ENCODE data around the gene SLC9C1. TPM values are rescaled to one million over a fixed set of nuclear protein-coding genes. Genes with fewer than 3 reads are reported as not detected.

SLC9C1 gene
- total and polyA plus RNA-seq, 2 of the 13 experiments (the other 11 are each of a cell fraction or from before 2014, with no cell fraction given) = not detected

DNA sequence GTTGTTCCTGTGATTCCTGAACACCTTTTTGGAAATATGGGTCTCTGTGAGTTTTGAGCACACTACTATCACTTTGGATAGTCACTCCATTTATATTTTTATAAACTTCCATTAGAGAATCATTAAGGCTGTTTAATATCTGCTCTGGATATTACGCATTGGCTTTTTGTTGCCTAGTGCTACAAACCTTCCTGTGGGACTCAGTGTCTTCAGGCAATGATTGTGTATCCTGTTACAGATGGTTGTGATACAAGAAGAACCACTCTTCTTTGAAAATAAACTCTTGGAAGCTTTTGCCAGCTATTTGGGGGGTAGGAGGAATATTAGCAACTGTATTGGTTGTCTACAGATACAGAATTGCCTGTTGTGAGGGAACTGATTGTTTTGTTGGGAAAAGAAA, 176.6 kb downstream of the SLC9C1 start:
- BruUV-seq (replicated peaks) = no TSS peak
- no peak for ATAC-seq

More for the DNA sequence above, 176.6 kb downstream of the SLC9C1 start:
- Histone ChIP-seq H3K27me3 (ENCODE audit: control insufficient read depth in 1 of 2, insufficient read depth in 2 of 2, low read length in 2 of 2) (no peaks in the 10 kb centered on the region), H3K4me2 (ENCODE audit: low read depth, low read length) (no peak overlapping the region), H3K9me3 (ENCODE audit: low read length) (no peaks in the 10 kb centered on the region), H3K4me1 (ENCODE audit: insufficient read depth, low read length) (no peaks in the 10 kb centered on the region), H3K4me3 (replicated peaks in 1 of 3; ENCODE audit: insufficient read depth in 1 of 3, low read depth in 2 of 3, low read length in 3 of 3) (no peak overlapping the region), H2AFZ (ENCODE audit: low read length) (no peak overlapping the region), H4K20me1 (ENCODE audit: insufficient read depth, low read length) (no peaks in the 10 kb centered on the region), H3K36me3 (replicated peaks in 1 of 2; ENCODE audit: control insufficient read depth in 1 of 2, insufficient read depth in 2 of 2, low read length in 2 of 2) (no peaks in the 10 kb centered on the region), H3K27ac (ENCODE audit: extremely low read length, insufficient read depth, low read length) (no peak overlapping the region), H3K9ac (ENCODE audit: insufficient read depth, low read depth, low read length) (no peak overlapping the region), H3K79me2 (ENCODE audit: insufficient read depth, low read length) (no peaks in the 10 kb centered on the region)
- in situ Hi-C loops (cut with HindIII; ENCODE audit: extremely low pct_ligation_motif_present, low pct_unique_long_range_greater_than_20kb) = loop anchor here (10.0 kb wide), 1 partner anchor 417 kb away; no protein-coding TSS in a partner anchor
- intact Hi-C loops (cut with micrococcal nuclease; ENCODE audit: unreplicated experiment) = no loop called here
- FAIRE-seq (no peak), DNase-seq (ENCODE audit: low spot score) (no peak)
- POLR2A ChIA-PET = no interaction called here
- TF ChIP-seq, protein P1, sequence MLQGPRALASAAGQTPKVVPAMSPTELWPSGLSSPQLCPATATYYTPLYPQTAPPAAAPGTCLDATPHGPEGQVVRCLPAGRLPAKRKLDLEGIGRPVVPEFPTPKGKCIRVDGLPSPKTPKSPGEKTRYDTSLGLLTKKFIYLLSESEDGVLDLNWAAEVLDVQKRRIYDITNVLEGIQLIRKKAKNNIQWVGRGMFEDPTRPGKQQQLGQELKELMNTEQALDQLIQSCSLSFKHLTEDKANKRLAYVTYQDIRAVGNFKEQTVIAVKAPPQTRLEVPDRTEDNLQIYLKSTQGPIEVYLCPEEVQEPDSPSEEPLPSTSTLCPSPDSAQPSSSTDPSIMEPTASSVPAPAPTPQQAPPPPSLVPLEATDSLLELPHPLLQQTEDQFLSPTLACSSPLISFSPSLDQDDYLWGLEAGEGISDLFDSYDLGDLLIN (CRISPR knock-in tag; IDR thresholded peaks at IDR 0.05; ENCODE audit: borderline replicate concordance) = no peak
- TF ChIP-seq ZNF75D (CRISPR knock-in tag; IDR thresholded peaks at IDR 0.05; ENCODE audit: borderline replicate concordance) (no peak), ZNF713 (CRISPR knock-in tag; IDR thresholded peaks at IDR 0.05) (no peak), ATF7 (IDR thresholded peaks at IDR 0.05) (no peak), ATF7 (CRISPR knock-in tag; IDR thresholded peaks at IDR 0.05) (no peak), PCBP2 (optimal IDR thresholded peaks at IDR 0.05; ENCODE audit: low read depth, low read length, poor library complexity, severe bottlenecking) (no peak), PHF21A (CRISPR knock-in tag; IDR thresholded peaks at IDR 0.05) (no peak), CENPX (CRISPR knock-in tag; IDR thresholded peaks at IDR 0.05) (no peak), NR1H2 (CRISPR knock-in tag; IDR thresholded peaks at IDR 0.05; ENCODE audit: borderline replicate concordance, low read depth) (no peak), JUND (CRISPR knock-in tag; IDR thresholded peaks at IDR 0.05) (no peak)
- TF ChIP-seq, protein P2, sequence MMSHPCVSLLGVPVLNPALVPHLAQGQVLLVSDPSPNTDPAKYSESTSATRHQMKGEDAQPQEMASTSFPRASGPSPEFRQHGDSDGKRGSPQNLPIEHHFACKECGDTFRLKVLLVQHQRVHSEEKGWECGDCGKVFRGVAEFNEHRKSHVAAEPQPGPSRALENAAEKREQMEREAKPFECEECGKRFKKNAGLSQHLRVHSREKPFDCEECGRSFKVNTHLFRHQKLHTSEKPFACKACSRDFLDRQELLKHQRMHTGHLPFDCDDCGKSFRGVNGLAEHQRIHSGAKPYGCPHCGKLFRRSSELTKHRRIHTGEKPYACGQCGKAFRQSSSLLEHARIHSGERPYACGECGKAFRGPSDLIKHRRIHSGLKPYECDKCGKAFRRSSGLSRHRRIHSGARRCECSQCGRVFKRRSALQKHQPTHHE (CRISPR knock-in tag; IDR thresholded peaks at IDR 0.05; ENCODE audit: borderline replicate concordance) = no peak
- TF ChIP-seq, protein P3, sequence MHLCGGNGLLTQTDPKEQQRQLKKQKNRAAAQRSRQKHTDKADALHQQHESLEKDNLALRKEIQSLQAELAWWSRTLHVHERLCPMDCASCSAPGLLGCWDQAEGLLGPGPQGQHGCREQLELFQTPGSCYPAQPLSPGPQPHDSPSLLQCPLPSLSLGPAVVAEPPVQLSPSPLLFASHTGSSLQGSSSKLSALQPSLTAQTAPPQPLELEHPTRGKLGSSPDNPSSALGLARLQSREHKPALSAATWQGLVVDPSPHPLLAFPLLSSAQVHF (CRISPR knock-in tag; IDR thresholded peaks at IDR 0.05) = no peak
- TF ChIP-seq, protein P4, sequence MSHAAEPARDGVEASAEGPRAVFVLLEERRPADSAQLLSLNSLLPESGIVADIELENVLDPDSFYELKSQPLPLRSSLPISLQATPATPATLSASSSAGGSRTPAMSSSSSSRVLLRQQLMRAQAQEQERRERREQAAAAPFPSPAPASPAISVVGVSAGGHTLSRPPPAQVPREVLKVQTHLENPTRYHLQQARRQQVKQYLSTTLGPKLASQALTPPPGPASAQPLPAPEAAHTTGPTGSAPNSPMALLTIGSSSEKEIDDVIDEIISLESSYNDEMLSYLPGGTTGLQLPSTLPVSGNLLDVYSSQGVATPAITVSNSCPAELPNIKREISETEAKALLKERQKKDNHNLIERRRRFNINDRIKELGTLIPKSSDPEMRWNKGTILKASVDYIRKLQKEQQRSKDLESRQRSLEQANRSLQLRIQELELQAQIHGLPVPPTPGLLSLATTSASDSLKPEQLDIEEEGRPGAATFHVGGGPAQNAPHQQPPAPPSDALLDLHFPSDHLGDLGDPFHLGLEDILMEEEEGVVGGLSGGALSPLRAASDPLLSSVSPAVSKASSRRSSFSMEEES (CRISPR knock-in tag; IDR thresholded peaks at IDR 0.05) = no peak
- 70% methylated on average over 1 of the region's 1 CpG for WGBS (ENCODE audit: low lambda C conversion rate)
- CTCF ChIA-PET (ENCODE audit: low intra/inter-chr PET ratio, low total read pairs) = no interaction called here
